Measurements from ENCODE around the gene PIM2.

DNA sequence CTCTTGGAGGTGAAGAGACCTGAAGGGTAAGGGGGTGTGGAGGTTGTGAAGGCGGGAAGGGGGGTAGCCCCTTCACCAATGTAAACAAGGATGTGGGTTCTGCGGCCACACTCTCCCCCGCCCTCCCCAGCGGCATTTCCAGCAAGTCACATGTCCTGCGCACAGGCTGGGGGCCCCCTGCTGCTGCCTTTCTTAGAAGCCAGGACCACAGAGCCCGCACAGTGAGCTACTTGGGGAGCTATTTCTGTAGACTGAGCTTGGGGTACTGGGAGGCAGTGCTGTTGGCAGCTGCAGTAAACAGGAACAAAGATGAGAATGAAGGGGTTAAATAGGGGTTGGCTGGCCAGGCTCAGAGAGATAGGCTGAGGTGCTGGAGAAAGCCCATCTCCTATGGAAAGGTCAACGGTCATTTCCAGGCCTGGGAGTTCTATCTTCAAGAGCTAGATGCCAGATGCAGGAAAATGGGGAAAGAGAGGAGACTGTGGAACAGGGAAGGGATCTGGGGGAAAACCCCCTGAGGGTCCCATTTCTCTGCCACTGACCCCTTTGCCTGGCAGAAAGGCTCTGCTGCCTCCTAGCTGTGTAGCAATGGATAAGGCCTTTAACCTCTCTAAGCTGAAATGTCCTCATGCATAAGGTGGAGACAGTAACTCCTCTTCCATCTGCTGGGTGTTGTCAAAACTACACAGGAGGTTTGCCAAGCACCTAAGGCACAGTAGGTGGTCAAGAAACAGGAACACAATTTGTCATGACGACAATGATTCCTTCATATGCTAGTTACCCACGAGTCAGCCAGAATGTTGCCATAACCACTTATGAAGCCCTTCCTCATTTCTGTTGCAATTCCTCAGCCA is 18.5 kb upstream of the PIM2 start:
- no peak for TF ChIP-seq EZH2 (IDR thresholded peaks at IDR 0.05; ENCODE audit: borderline replicate concordance, low read length)
- TF ChIP-seq, protein P1, sequence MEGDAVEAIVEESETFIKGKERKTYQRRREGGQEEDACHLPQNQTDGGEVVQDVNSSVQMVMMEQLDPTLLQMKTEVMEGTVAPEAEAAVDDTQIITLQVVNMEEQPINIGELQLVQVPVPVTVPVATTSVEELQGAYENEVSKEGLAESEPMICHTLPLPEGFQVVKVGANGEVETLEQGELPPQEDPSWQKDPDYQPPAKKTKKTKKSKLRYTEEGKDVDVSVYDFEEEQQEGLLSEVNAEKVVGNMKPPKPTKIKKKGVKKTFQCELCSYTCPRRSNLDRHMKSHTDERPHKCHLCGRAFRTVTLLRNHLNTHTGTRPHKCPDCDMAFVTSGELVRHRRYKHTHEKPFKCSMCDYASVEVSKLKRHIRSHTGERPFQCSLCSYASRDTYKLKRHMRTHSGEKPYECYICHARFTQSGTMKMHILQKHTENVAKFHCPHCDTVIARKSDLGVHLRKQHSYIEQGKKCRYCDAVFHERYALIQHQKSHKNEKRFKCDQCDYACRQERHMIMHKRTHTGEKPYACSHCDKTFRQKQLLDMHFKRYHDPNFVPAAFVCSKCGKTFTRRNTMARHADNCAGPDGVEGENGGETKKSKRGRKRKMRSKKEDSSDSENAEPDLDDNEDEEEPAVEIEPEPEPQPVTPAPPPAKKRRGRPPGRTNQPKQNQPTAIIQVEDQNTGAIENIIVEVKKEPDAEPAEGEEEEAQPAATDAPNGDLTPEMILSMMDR (IDR thresholded peaks at IDR 0.05; ENCODE audit: low read length): peak; percentile 51

Measured in OCI-LY1 (cell line).